Measurements from ENCODE around the gene THADA. TPM values are rescaled to one million over a fixed set of nuclear protein-coding genes. Genes with fewer than 3 reads are reported as not detected.
A peak's percentile ranks its signal among the peaks of the same experiment; 100 is the strongest.
"Not testable (repeated sequence)": the region's sequence is repeated elsewhere in the genome, so short reads cannot be mapped to it uniquely, and the experiment has no call there.

Gene THADA
- polyA plus RNA-seq, 4 donors = 6.3 to 13.5 (median 12.7) TPM

GRCh38 chr2:43285987-43286386, 309.9 kb downstream of the THADA start:
- no peak overlapping the region for H3K4me3 ChIP-seq (ENCODE audit: low read depth in 1 of 3, low read length in 3 of 3)
- DNase-seq (no peak), FAIRE-seq (no peak)
- no peak overlapping the region for H3K27ac ChIP-seq (ENCODE audit: low read depth in 1 of 3, low read length in 2 of 3)
- peaks cover 2 to 31% of the 10 kb centered on the region in 2 donors for H3K9me3 ChIP-seq (ENCODE audit: control insufficient read depth in 2 of 2, insufficient read depth in 1 of 2, low read depth in 1 of 2, low read length in 1 of 2)
- H3K4me1 ChIP-seq (ENCODE audit: control insufficient read depth in 3 of 3, insufficient read depth in 2 of 3, low read depth in 1 of 3, low read length in 2 of 3) = no peaks in the 10 kb centered on the region
- H3K27me3 ChIP-seq (ENCODE audit: control insufficient read depth in 3 of 3, insufficient read depth in 3 of 3, low read length in 3 of 3) = no peaks in the 10 kb centered on the region
- peaks cover 9 to 34% (median 14%) of the 10 kb centered on the region in 3 donors for H3K36me3 ChIP-seq (ENCODE audit: control insufficient read depth in 3 of 3, insufficient read depth in 2 of 3, low read depth in 1 of 3, low read length in 3 of 3)
- 85 to 94% (median 90%) methylated on average over 2 of the region's 2 CpGs for WGBS, 3 donors

GRCh38 chr2:43284967-43285366, 310.9 kb downstream of the THADA start:
- H3K4me3 ChIP-seq (ENCODE audit: low read depth in 1 of 3, low read length in 3 of 3) = no peak overlapping the region
- H3K27ac ChIP-seq (ENCODE audit: low read depth in 1 of 3, low read length in 2 of 3) = no peak overlapping the region
- DNase-seq = peak in 1 of 2 donors; percentile 55
- no peaks in the 10 kb centered on the region for H3K4me1 ChIP-seq (ENCODE audit: control insufficient read depth in 3 of 3, insufficient read depth in 2 of 3, low read depth in 1 of 3, low read length in 2 of 3)
- H3K27me3 ChIP-seq (ENCODE audit: control insufficient read depth in 3 of 3, insufficient read depth in 3 of 3, low read length in 3 of 3) = no peaks in the 10 kb centered on the region
- 93 to 100% (median 100%) methylated on average over 1 of the region's 1 CpG for WGBS, 3 donors
- H3K36me3 ChIP-seq (ENCODE audit: control insufficient read depth in 3 of 3, insufficient read depth in 2 of 3, low read depth in 1 of 3, low read length in 3 of 3) = peaks cover 9 to 33% (median 14%) of the 10 kb centered on the region in 3 donors
- no peak for FAIRE-seq
- H3K9me3 ChIP-seq (ENCODE audit: control insufficient read depth in 2 of 2, insufficient read depth in 1 of 2, low read depth in 1 of 2, low read length in 1 of 2) = peaks cover 2 to 31% of the 10 kb centered on the region in 2 donors

DNA sequence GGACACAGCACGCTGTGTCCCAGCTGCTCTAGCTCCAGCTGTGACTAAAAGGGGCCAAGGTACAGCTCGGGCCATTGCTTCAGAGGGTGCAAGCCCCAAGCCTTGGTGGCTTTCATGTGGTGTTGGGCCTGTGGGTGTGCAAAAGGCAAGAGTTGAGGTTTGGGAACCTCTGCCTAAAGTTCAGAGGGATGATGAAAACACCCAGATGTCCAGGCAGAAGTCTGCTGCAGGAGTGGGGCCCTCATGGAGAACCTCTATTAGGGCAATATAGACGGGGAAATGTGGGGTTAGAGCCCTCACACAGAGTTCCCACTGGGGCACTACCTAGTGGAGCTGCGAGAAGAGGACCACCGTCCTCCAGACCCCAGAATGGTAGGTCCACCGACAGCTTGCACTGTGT, 311.5 kb downstream of the THADA start:
- not testable (repeated sequence) for DNase-seq; H3K27ac ChIP-seq (ENCODE audit: low read depth in 1 of 3, low read length in 2 of 3); H3K4me1 ChIP-seq (ENCODE audit: control insufficient read depth in 3 of 3, insufficient read depth in 2 of 3, low read depth in 1 of 3, low read length in 2 of 3); H3K27me3 ChIP-seq (ENCODE audit: control insufficient read depth in 3 of 3, insufficient read depth in 3 of 3, low read length in 3 of 3); H3K4me3 ChIP-seq (ENCODE audit: low read depth in 1 of 3, low read length in 3 of 3); FAIRE-seq
- Histone ChIP-seq H3K36me3 (ENCODE audit: control insufficient read depth in 3 of 3, insufficient read depth in 2 of 3, low read depth in 1 of 3, low read length in 3 of 3) (peaks cover 9 to 33% (median 14%) of the 10 kb centered on the region in 3 donors), H3K9me3 (ENCODE audit: control insufficient read depth in 2 of 2, insufficient read depth in 1 of 2, low read depth in 1 of 2, low read length in 1 of 2) (peaks cover 2 to 31% of the 10 kb centered on the region in 2 donors)
- whole genome bisulfite sequencing, 3 donors = 92 to 100% (median 98%) methylated on average over 6 of the region's 6 CpGs

GRCh38 chr2:43280994-43281393, 314.8 kb downstream of the THADA start:
- FAIRE-seq = no peak
- Histone ChIP-seq H3K36me3 (ENCODE audit: control insufficient read depth in 3 of 3, insufficient read depth in 2 of 3, low read depth in 1 of 3, low read length in 3 of 3) (peaks cover 6 to 30% (median 12%) of the 10 kb centered on the region in 3 donors), H3K9me3 (ENCODE audit: control insufficient read depth in 2 of 2, insufficient read depth in 1 of 2, low read depth in 1 of 2, low read length in 1 of 2) (peaks cover 2 to 27% of the 10 kb centered on the region in 2 donors), H3K4me1 (ENCODE audit: control insufficient read depth in 3 of 3, insufficient read depth in 2 of 3, low read depth in 1 of 3, low read length in 2 of 3) (peaks cover 0 to 14% (median 12%) of the 10 kb centered on the region in 3 donors), H3K27ac (ENCODE audit: low read depth in 1 of 3, low read length in 2 of 3) (no peak overlapping the region), H3K4me3 (ENCODE audit: low read depth in 1 of 3, low read length in 3 of 3) (no peak overlapping the region), H3K27me3 (ENCODE audit: control insufficient read depth in 3 of 3, insufficient read depth in 3 of 3, low read length in 3 of 3) (no peaks in the 10 kb centered on the region)
- 94 to 96% (median 95%) methylated on average over 2 of the region's 2 CpGs for WGBS, 3 donors
- DNase-seq = no peak

DNA sequence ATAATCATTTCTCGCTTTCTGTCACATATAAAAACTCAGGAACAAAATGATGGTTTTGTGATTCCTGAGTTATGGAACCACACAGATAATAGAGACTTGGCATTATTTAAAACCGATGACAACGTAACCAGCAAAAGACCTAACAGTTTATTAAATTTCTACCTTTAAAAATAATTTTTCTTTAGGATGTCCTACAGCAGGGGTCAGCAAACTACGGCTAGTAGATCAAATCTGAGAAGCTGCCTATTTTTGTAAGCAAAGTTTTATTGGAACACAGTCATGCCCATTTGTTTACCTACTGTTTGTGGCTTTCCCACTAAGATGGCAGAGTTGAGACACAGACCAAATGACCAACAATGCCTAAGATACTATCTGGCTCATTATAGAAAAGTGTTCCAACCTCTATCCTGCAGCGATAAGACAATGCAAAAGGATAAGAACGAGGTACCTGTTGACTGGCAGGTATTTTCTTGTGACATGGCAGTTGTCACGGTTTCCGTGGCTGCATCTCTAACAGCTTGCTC, 316.5 kb downstream of the THADA start:
- Histone ChIP-seq H3K4me3 (ENCODE audit: low read depth in 1 of 3, low read length in 3 of 3) (no peak overlapping the region), H3K4me1 (ENCODE audit: control insufficient read depth in 3 of 3, insufficient read depth in 2 of 3, low read depth in 1 of 3, low read length in 2 of 3) (peaks cover 0 to 16% (median 14%) of the 10 kb centered on the region in 3 donors), H3K27me3 (ENCODE audit: control insufficient read depth in 3 of 3, insufficient read depth in 3 of 3, low read length in 3 of 3) (no peaks in the 10 kb centered on the region), H3K27ac (ENCODE audit: low read depth in 1 of 3, low read length in 2 of 3) (no peak overlapping the region), H3K9me3 (ENCODE audit: control insufficient read depth in 2 of 2, insufficient read depth in 1 of 2, low read depth in 1 of 2, low read length in 1 of 2) (peaks cover 0 to 11% of the 10 kb centered on the region in 2 donors), H3K36me3 (ENCODE audit: control insufficient read depth in 3 of 3, insufficient read depth in 2 of 3, low read depth in 1 of 3, low read length in 3 of 3) (peaks cover 0 to 21% (median 4%) of the 10 kb centered on the region in 3 donors)
- DNase-seq = no peak
- 93 to 96% (median 95%) methylated on average over 8 of the region's 8 CpGs for WGBS, 3 donors
- FAIRE-seq = no peak

- H3K27ac ChIP-seq (ENCODE audit: low read depth in 1 of 3, low read length in 2 of 3) = no peak overlapping the region
- WGBS, 3 donors = 91 to 96% (median 93%) methylated on average over 10 of the region's 10 CpGs
- FAIRE-seq = no peak
Measured at GRCh38 chr2:43278564-43279220, 317.1 kb downstream of the THADA start.

GRCh38 chr2:43276962-43277391, 318.9 kb downstream of the THADA start:
- no peak for FAIRE-seq
- peak in 1 of 2 donors; percentile 19 for DNase-seq
- no peaks in the 10 kb centered on the region for H3K9me3 ChIP-seq (ENCODE audit: control insufficient read depth in 2 of 2, insufficient read depth in 1 of 2, low read depth in 1 of 2, low read length in 1 of 2)
- no peak overlapping the region for H3K4me3 ChIP-seq (ENCODE audit: low read depth in 1 of 3, low read length in 3 of 3)
- H3K27me3 ChIP-seq (ENCODE audit: control insufficient read depth in 3 of 3, insufficient read depth in 3 of 3, low read length in 3 of 3) = no peaks in the 10 kb centered on the region
- peaks cover 0 to 16% (median 14%) of the 10 kb centered on the region in 3 donors for H3K4me1 ChIP-seq (ENCODE audit: control insufficient read depth in 3 of 3, insufficient read depth in 2 of 3, low read depth in 1 of 3, low read length in 2 of 3)
- WGBS, 3 donors = 51 to 66% (median 57%) methylated on average over 3 of the region's 3 CpGs
- H3K27ac ChIP-seq (ENCODE audit: low read depth in 1 of 3, low read length in 2 of 3) = peak overlapping the region; percentile 24 to 80 (median 69)
- H3K36me3 ChIP-seq (ENCODE audit: control insufficient read depth in 3 of 3, insufficient read depth in 2 of 3, low read depth in 1 of 3, low read length in 3 of 3) = peaks cover 0 to 25% (median 0%) of the 10 kb centered on the region in 3 donors

More at GRCh38 chr2:43278564-43279220, 317.1 kb downstream of the THADA start:
- no peaks in the 10 kb centered on the region for H3K27me3 ChIP-seq (ENCODE audit: control insufficient read depth in 3 of 3, insufficient read depth in 3 of 3, low read length in 3 of 3)
- DNase-seq = no peak
- H3K4me1 ChIP-seq (ENCODE audit: control insufficient read depth in 3 of 3, insufficient read depth in 2 of 3, low read depth in 1 of 3, low read length in 2 of 3) = peaks cover 0 to 16% (median 14%) of the 10 kb centered on the region in 3 donors
- no peak overlapping the region for H3K4me3 ChIP-seq (ENCODE audit: low read depth in 1 of 3, low read length in 3 of 3)
- H3K36me3 ChIP-seq (ENCODE audit: control insufficient read depth in 3 of 3, insufficient read depth in 2 of 3, low read depth in 1 of 3, low read length in 3 of 3) = peaks cover 0 to 19% (median 4%) of the 10 kb centered on the region in 3 donors
- H3K9me3 ChIP-seq (ENCODE audit: control insufficient read depth in 2 of 2, insufficient read depth in 1 of 2, low read depth in 1 of 2, low read length in 1 of 2) = peaks cover 0 to 4% of the 10 kb centered on the region in 2 donors

GRCh38 chr2:43276266-43276941, 319.4 kb downstream of the THADA start:
- peaks cover 0 to 16% (median 14%) of the 10 kb centered on the region in 3 donors for H3K4me1 ChIP-seq (ENCODE audit: control insufficient read depth in 3 of 3, insufficient read depth in 2 of 3, low read depth in 1 of 3, low read length in 2 of 3)
- WGBS, 3 donors = 16 to 50% (median 44%) methylated on average over 6 of the region's 6 CpGs
- DNase-seq (peak; percentile 69 to 90), FAIRE-seq (no peak)
- no peak overlapping the region for H3K4me3 ChIP-seq (ENCODE audit: low read depth in 1 of 3, low read length in 3 of 3)
- no peaks in the 10 kb centered on the region for H3K9me3 ChIP-seq (ENCODE audit: control insufficient read depth in 2 of 2, insufficient read depth in 1 of 2, low read depth in 1 of 2, low read length in 1 of 2)
- H3K27ac ChIP-seq (ENCODE audit: low read depth in 1 of 3, low read length in 2 of 3) = peak overlapping the region; percentile 24 to 80 (median 69)
- H3K36me3 ChIP-seq (ENCODE audit: control insufficient read depth in 3 of 3, insufficient read depth in 2 of 3, low read depth in 1 of 3, low read length in 3 of 3) = peaks cover 0 to 22% (median 0%) of the 10 kb centered on the region in 3 donors
- no peaks in the 10 kb centered on the region for H3K27me3 ChIP-seq (ENCODE audit: control insufficient read depth in 3 of 3, insufficient read depth in 3 of 3, low read length in 3 of 3)

Measured in small intestine (tissue), 7 donors.